ENCODE measurements around the gene HAUS7.

DNA sequence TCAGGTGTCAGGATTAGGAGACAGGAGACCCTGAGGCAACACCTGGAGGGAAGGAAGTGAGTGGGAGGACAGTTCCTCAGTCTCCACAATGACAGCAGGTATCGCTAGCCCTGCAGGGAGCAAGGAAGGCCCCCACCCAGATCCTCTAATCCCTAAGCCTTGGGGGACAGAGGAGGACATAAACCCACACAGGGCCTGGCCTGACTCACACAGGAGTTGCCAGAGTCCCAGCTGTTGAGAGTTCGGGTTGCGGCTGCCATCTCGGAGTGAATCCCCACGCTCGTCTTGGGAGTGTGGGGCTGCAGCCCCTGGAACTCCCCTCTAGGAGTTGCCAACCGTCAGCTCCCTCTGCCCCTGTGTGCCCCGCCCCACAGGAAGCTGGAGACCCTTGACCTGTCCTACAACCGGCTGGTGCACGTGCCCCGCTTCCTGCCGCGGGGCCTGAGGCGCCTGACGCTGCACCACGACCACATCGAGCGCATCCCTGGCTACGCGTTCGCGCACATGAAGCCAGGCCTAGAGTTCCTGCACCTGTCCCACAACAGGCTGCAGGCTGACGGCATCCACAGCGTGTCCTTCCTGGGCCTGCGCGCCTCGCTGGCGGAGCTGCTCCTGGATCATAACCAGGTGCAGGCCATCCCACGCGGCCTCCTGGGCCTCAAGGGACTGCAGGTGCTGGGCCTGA is 15.2 kb upstream of the HAUS7 start:
- TF ChIP-seq POLR2AphosphoS5 (IDR thresholded peaks at IDR 0.05; ENCODE audit: borderline replicate concordance, low read depth, low read length): no peak
- TF ChIP-seq EZH2 (IDR thresholded peaks at IDR 0.05): no peak
- TF ChIP-seq FOXP2 (optimal IDR thresholded peaks at IDR 0.05; ENCODE audit: control extremely low read depth, extremely low read length, insufficient read depth): no peak

Data from SK-N-MC (cell line).